DND-41 (cell line): ENCODE data around the gene MLXIPL.

Experiments used
- CTCF ChIP-seq: IDR thresholded peaks from 2 replicates; pipeline ENCODE4 v1.5.1; 2012; ENCODE audit warnings: borderline replicate concordance, low read length, moderate library complexity, mild to moderate bottlenecking; ENCODE audit not compliant: poor library complexity, severe bottlenecking; ENCODE audit errors: extremely low read depth
- EZH2 ChIP-seq: IDR thresholded peaks from 3 replicates; pipeline ENCODE4 v1.6.1; 2012; ENCODE audit warnings: borderline replicate concordance, low read depth, mild to moderate bottlenecking, moderate library complexity, low read length, inconsistent platforms; ENCODE audit not compliant: severe bottlenecking

- TF ChIP-seq CTCF, result no peak
- no peak for TF ChIP-seq EZH2
These were observed 2.9 kb downstream of the MLXIPL start for GRCh38 chr7:73621168-73622063.
